NCI-H2081 (cell line): ENCODE data around the gene IFNA14.
"Not testable (repeated sequence)": the region's sequence is repeated elsewhere in the genome, so short reads cannot be mapped to it uniquely, and the experiment has no call there.

Experiments used
- DNase-seq, 2 experiments: peaks; one replicate each; lab custom pipeline; 2025; lab: John Stamatoyannopoulos, UW

The IFNA14 gene

GRCh38 chr9:21213411-21214326, 26.1 kb downstream of the IFNA14 start:
- peak in 1 of 2 experiments; percentile 12 for DNase-seq

GRCh38 chr9:21212160-21212559, 27.6 kb downstream of the IFNA14 start:
- not testable (repeated sequence) for DNase-seq

- DNase-seq = not testable (repeated sequence)
Observed at GRCh38 chr9:21210782-21211181, 29.0 kb downstream of the IFNA14 start.

GRCh38 chr9:21210311-21210710, 29.5 kb downstream of the IFNA14 start:
- DNase-seq = no peak

- DNase-seq = not testable (repeated sequence)
Observed at GRCh38 chr9:21207043-21207442, 32.8 kb downstream of the IFNA14 start, which contains the start of gene IFNA10. Gene IFNA10 (minus strand): TSS chr9:21207143. CDS start chr9:21207097, 46 bp downstream.

GRCh38 chr9:21205204-21205603, 34.6 kb downstream of the IFNA14 start:
- no peak for DNase-seq

- DNase-seq = not testable (repeated sequence)
Observed at GRCh38 chr9:21202105-21202504, 37.7 kb downstream of the IFNA14 start, which contains the start of gene IFNA7. Gene IFNA7 (minus strand): TSS chr9:21202205. CDS start chr9:21202165, 40 bp downstream.

- DNase-seq = peak; percentile 13 to 46
Observed at GRCh38 chr9:21194867-21195776, 44.7 kb downstream of the IFNA14 start.
